ENCODE data around the gene SDHAF3.
"Not testable (repeated sequence)": the region's sequence is repeated elsewhere in the genome, so short reads cannot be mapped to it uniquely, and the experiment has no call there.

The SDHAF3 gene

GRCh38 chr7:97149843-97150242 lies 32.3 kb downstream of the SDHAF3 start:
- H3K4me3 ChIP-seq (ENCODE audit: low read depth in 1 of 2, low read length in 1 of 2): no peak overlapping the region
- H3K36me3 ChIP-seq: no peaks in the 10 kb centered on the region
- no peak for TF ChIP-seq CTCF (IDR thresholded peaks at IDR 0.05)
- no peaks in the 10 kb centered on the region for H3K4me1 ChIP-seq (ENCODE audit: control insufficient read depth in 1 of 2, insufficient read depth in 1 of 2, low read depth in 1 of 2, low read length in 1 of 2)
- no peaks in the 10 kb centered on the region for H3K9me3 ChIP-seq
- no peaks in the 10 kb centered on the region for H3K27me3 ChIP-seq
- H3K27ac ChIP-seq: no peak overlapping the region

- H3K9me3 ChIP-seq: no peaks in the 10 kb centered on the region
- no peak for TF ChIP-seq CTCF (IDR thresholded peaks at IDR 0.05)
- H3K36me3 ChIP-seq: no peaks in the 10 kb centered on the region
- H3K27me3 ChIP-seq: no peaks in the 10 kb centered on the region
- no peak overlapping the region for H3K4me3 ChIP-seq (ENCODE audit: low read depth in 1 of 2, low read length in 1 of 2)
- H3K27ac ChIP-seq: no peak overlapping the region
- no peaks in the 10 kb centered on the region for H3K4me1 ChIP-seq (ENCODE audit: control insufficient read depth in 1 of 2, insufficient read depth in 1 of 2, low read depth in 1 of 2, low read length in 1 of 2)
These were observed 38.5 kb downstream of the SDHAF3 start for GRCh38 chr7:97155897-97156418.

- not testable (repeated sequence) for H3K4me1 ChIP-seq (ENCODE audit: control insufficient read depth in 1 of 2, insufficient read depth in 1 of 2, low read depth in 1 of 2, low read length in 1 of 2); H3K27me3 ChIP-seq; H3K36me3 ChIP-seq; H3K4me3 ChIP-seq (ENCODE audit: low read depth in 1 of 2, low read length in 1 of 2); H3K9me3 ChIP-seq; H3K27ac ChIP-seq
These were observed 42.5 kb downstream of the SDHAF3 start for GRCh38 chr7:97159984-97160383.

GRCh38 chr7:97161609-97162008 lies 44.1 kb downstream of the SDHAF3 start:
- H3K27me3 ChIP-seq; H3K27ac ChIP-seq; H3K4me1 ChIP-seq (ENCODE audit: control insufficient read depth in 1 of 2, insufficient read depth in 1 of 2, low read depth in 1 of 2, low read length in 1 of 2); H3K4me3 ChIP-seq (ENCODE audit: low read depth in 1 of 2, low read length in 1 of 2); H3K9me3 ChIP-seq; H3K36me3 ChIP-seq: not testable (repeated sequence)

GRCh38 chr7:97166308-97166707 lies 48.8 kb downstream of the SDHAF3 start:
- Histone ChIP-seq H3K27me3 (no peaks in the 10 kb centered on the region), H3K4me3 (ENCODE audit: low read depth in 1 of 2, low read length in 1 of 2) (no peak overlapping the region), H3K9me3 (no peaks in the 10 kb centered on the region), H3K36me3 (no peaks in the 10 kb centered on the region), H3K4me1 (ENCODE audit: control insufficient read depth in 1 of 2, insufficient read depth in 1 of 2, low read depth in 1 of 2, low read length in 1 of 2) (no peaks in the 10 kb centered on the region), H3K27ac (no peak overlapping the region)
- TF ChIP-seq CTCF (IDR thresholded peaks at IDR 0.05): no peak

GRCh38 chr7:97167176-97167575 lies 49.7 kb downstream of the SDHAF3 start:
- Histone ChIP-seq H3K27me3 (no peaks in the 10 kb centered on the region), H3K4me3 (ENCODE audit: low read depth in 1 of 2, low read length in 1 of 2) (no peak overlapping the region), H3K36me3 (no peaks in the 10 kb centered on the region), H3K27ac (no peak overlapping the region), H3K9me3 (no peaks in the 10 kb centered on the region), H3K4me1 (ENCODE audit: control insufficient read depth in 1 of 2, insufficient read depth in 1 of 2, low read depth in 1 of 2, low read length in 1 of 2) (no peaks in the 10 kb centered on the region)
- TF ChIP-seq CTCF (IDR thresholded peaks at IDR 0.05): no peak

- TF ChIP-seq CTCF (IDR thresholded peaks at IDR 0.05): no peak
- no peak overlapping the region for H3K27ac ChIP-seq
These were observed 50.3 kb downstream of the SDHAF3 start for GRCh38 chr7:97167749-97168148.

More at GRCh38 chr7:97167749-97168148, 50.3 kb downstream of the SDHAF3 start:
- Histone ChIP-seq H3K4me3 (ENCODE audit: low read depth in 1 of 2, low read length in 1 of 2) (no peak overlapping the region), H3K4me1 (ENCODE audit: control insufficient read depth in 1 of 2, insufficient read depth in 1 of 2, low read depth in 1 of 2, low read length in 1 of 2) (no peaks in the 10 kb centered on the region), H3K9me3 (no peaks in the 10 kb centered on the region), H3K36me3 (no peaks in the 10 kb centered on the region), H3K27me3 (no peaks in the 10 kb centered on the region)

All from neutrophil (primary cell).